T-helper 1 cell treated with Interleukin-12 subunit alpha and Interleukin-12 subunit beta and Interleukin-4 antibody, amounts not matched to agents 30 μg/mL and 1 μg/mL, for 36 hours (primary cell): ENCODE data around the gene SULT1A1.
"Not testable (repeated sequence)": the region's sequence is repeated elsewhere in the genome, so short reads cannot be mapped to it uniquely, and the experiment has no call there.

Experiments used
- H3K27ac Mint-ChIP-seq: one replicate; pipeline ENCODE4 v1.8.0; 2021; ENCODE audit warnings: mild to moderate bottlenecking, mixed read lengths
- H3K27me3 Mint-ChIP-seq: one replicate; pipeline ENCODE4 v1.8.0; 2021; ENCODE audit warnings: low read depth, mixed read lengths
- H3K36me3 Mint-ChIP-seq: one replicate; pipeline ENCODE4 v1.8.0; 2021; ENCODE audit warnings: low read depth, mixed read lengths
- H3K4me1 Mint-ChIP-seq: one replicate; pipeline ENCODE4 v1.8.0; 2021; ENCODE audit warnings: low read depth, mixed read lengths
- H3K4me3 Mint-ChIP-seq: one replicate; pipeline ENCODE4 v1.8.0; 2021; ENCODE audit warnings: mild to moderate bottlenecking, moderate library complexity, mixed read lengths
- H3K9me3 Mint-ChIP-seq: one replicate; pipeline ENCODE4 v1.8.0; 2021; ENCODE audit warnings: mixed read lengths

SULT1A1 gene

GRCh38 chr16:28587386-28587785 lies 22.5 kb downstream of the SULT1A1 start:
- Mint-ChIP-seq H3K4me1 (no peaks in the 10 kb centered on the region), H3K4me3 (no peak overlapping the region), H3K27ac (no peak overlapping the region), H3K36me3 (peaks cover 17% of the 10 kb centered on the region), H3K9me3 (no peaks in the 10 kb centered on the region), H3K27me3 (no peaks in the 10 kb centered on the region)

GRCh38 chr16:28586466-28586865 lies 23.4 kb downstream of the SULT1A1 start:
- Mint-ChIP-seq H3K27me3 (no peaks in the 10 kb centered on the region), H3K27ac (no peak overlapping the region), H3K4me3 (no peak overlapping the region), H3K36me3 (peaks cover 19% of the 10 kb centered on the region), H3K4me1 (no peaks in the 10 kb centered on the region), H3K9me3 (no peaks in the 10 kb centered on the region)

DNA sequence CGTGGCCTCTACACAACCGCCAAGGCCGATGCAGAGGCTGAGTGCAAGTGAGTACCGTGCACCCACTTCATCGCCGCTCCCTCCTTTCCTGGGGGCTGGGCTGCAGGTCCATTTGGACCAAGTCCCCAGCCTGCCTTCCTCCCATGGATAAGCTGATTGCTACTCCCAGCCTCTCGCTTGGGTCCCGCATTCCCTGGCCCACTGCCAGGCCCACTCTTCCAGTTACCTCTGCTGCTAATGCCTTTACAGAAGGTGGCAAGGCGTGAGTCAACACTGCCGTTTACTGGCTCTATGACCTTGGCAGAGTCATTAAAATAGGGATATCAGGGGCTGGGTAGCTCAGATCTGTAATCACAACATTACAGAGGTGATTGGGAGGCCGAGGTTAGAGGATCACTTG lies 24.2 kb downstream of the SULT1A1 start:
- peaks cover 19% of the 10 kb centered on the region for H3K36me3 Mint-ChIP-seq
- no peak overlapping the region for H3K4me3 Mint-ChIP-seq
- no peaks in the 10 kb centered on the region for H3K4me1 Mint-ChIP-seq
- no peaks in the 10 kb centered on the region for H3K9me3 Mint-ChIP-seq
- H3K27ac Mint-ChIP-seq = no peak overlapping the region
- no peaks in the 10 kb centered on the region for H3K27me3 Mint-ChIP-seq

DNA sequence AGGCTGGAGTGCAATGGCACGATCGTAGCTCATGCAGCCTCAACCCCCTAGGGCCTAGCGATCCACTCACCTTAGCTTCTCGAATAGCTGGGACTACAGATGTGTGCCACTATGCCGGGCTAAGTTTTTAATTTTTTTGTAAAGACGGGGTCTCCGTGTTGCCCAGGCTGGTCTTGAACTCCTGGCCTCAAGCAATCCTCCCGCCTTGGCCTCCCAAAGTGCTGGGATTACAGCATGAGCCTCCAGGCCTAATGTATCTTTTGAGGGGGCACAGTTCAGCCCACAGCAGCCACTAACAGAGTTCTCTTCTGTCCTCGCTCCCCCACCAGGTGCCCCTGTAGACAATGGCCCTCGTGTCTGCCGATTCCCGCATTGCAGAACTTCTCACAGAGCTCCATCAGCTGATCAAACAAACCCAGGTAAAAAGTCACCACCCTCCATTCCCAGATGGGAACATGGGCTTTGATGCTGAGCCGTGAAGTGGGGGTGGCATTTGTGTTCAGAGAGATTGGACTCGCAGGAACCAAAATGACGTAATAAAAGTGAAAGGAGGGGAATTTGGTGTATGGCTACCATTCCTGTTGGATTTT lies 29.0 kb downstream of the SULT1A1 start:
- Mint-ChIP-seq H3K27me3 (no peaks in the 10 kb centered on the region), H3K36me3 (peaks cover 11% of the 10 kb centered on the region), H3K4me3 (no peak overlapping the region), H3K9me3 (no peaks in the 10 kb centered on the region), H3K27ac (no peak overlapping the region), H3K4me1 (peaks cover 2% of the 10 kb centered on the region)

GRCh38 chr16:28575446-28576109 lies 34.3 kb downstream of the SULT1A1 start:
- no peak overlapping the region for H3K4me3 Mint-ChIP-seq
- no peaks in the 10 kb centered on the region for H3K27me3 Mint-ChIP-seq
- no peaks in the 10 kb centered on the region for H3K36me3 Mint-ChIP-seq
- no peak overlapping the region for H3K27ac Mint-ChIP-seq
- H3K9me3 Mint-ChIP-seq = no peaks in the 10 kb centered on the region
- H3K4me1 Mint-ChIP-seq = peaks cover 2% of the 10 kb centered on the region

DNA sequence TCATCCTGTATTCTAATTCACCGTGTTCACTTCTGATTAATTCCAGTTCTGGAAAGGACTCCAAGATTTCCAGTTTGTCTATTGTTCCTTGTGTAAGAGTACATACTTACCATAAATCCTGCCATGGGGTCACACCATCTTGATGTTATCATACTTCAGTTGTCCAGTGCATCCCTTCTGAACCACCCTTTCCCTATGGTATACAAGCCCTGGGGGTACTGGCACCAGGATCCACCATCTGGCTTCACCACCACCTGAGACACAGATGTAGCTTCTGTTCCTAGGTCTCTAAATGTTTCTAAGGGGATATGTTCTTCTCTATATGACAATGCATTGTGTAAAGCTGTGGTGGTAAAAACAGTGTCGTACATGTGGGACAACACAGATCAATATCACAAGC lies 34.9 kb downstream of the SULT1A1 start:
- H3K9me3 Mint-ChIP-seq = no peaks in the 10 kb centered on the region
- H3K4me3 Mint-ChIP-seq = no peak overlapping the region
- peaks cover 2% of the 10 kb centered on the region for H3K4me1 Mint-ChIP-seq
- no peaks in the 10 kb centered on the region for H3K36me3 Mint-ChIP-seq
- no peaks in the 10 kb centered on the region for H3K27me3 Mint-ChIP-seq
- H3K27ac Mint-ChIP-seq = no peak overlapping the region

GRCh38 chr16:28573738-28574718 lies 35.8 kb downstream of the SULT1A1 start:
- H3K4me3 Mint-ChIP-seq = no peak overlapping the region
- peaks cover 2% of the 10 kb centered on the region for H3K4me1 Mint-ChIP-seq
- no peaks in the 10 kb centered on the region for H3K9me3 Mint-ChIP-seq
- H3K36me3 Mint-ChIP-seq = no peaks in the 10 kb centered on the region
- H3K27me3 Mint-ChIP-seq = no peaks in the 10 kb centered on the region
- H3K27ac Mint-ChIP-seq = no peak overlapping the region

GRCh38 chr16:28572696-28573510 lies 36.9 kb downstream of the SULT1A1 start:
- H3K9me3 Mint-ChIP-seq = no peaks in the 10 kb centered on the region
- no peak overlapping the region for H3K4me3 Mint-ChIP-seq
- no peak overlapping the region for H3K27ac Mint-ChIP-seq
- no peaks in the 10 kb centered on the region for H3K27me3 Mint-ChIP-seq
- H3K4me1 Mint-ChIP-seq = no peaks in the 10 kb centered on the region
- peaks cover 2% of the 10 kb centered on the region for H3K36me3 Mint-ChIP-seq

- H3K36me3 Mint-ChIP-seq = peaks cover 14% of the 10 kb centered on the region
Observed at GRCh38 chr16:28569968-28570752, 39.7 kb downstream of the SULT1A1 start.

DNA sequence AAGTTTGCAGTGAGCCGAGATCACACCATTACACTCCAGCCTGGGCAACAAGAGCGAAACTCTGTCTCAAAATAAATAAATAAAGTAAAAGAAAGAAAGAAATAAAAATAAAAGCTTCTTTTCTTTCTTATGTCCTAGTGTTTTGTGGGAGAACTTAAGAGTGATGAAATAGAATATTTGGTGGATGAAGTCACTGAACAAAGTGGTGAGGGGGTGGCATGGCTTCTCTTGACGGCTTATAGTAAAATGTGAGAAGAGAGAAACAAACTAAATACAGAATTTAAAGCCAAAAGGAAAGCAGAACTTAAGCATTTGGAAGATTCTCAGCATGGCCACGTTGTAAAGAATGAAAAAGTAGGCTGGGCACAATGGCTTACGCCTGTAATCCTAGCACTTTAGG lies 40.8 kb downstream of the SULT1A1 start:
- peaks cover 14% of the 10 kb centered on the region for H3K9me3 Mint-ChIP-seq
- H3K4me3 Mint-ChIP-seq = no peak overlapping the region
- H3K4me1 Mint-ChIP-seq = no peaks in the 10 kb centered on the region
- no peak overlapping the region for H3K27ac Mint-ChIP-seq
- H3K36me3 Mint-ChIP-seq = peaks cover 15% of the 10 kb centered on the region
- no peaks in the 10 kb centered on the region for H3K27me3 Mint-ChIP-seq

More at GRCh38 chr16:28569968-28570752, 39.7 kb downstream of the SULT1A1 start:
- Mint-ChIP-seq H3K4me3 (no peak overlapping the region), H3K4me1 (no peaks in the 10 kb centered on the region), H3K9me3 (peaks cover 14% of the 10 kb centered on the region), H3K27me3 (no peaks in the 10 kb centered on the region), H3K27ac (no peak overlapping the region)

GRCh38 chr16:28567292-28567691 lies 42.6 kb downstream of the SULT1A1 start:
- H3K4me1 Mint-ChIP-seq = peaks cover 2% of the 10 kb centered on the region
- no peak overlapping the region for H3K27ac Mint-ChIP-seq
- peaks cover 15% of the 10 kb centered on the region for H3K36me3 Mint-ChIP-seq
- no peaks in the 10 kb centered on the region for H3K27me3 Mint-ChIP-seq
- no peak overlapping the region for H3K4me3 Mint-ChIP-seq
- H3K9me3 Mint-ChIP-seq = peaks cover 14% of the 10 kb centered on the region

DNA sequence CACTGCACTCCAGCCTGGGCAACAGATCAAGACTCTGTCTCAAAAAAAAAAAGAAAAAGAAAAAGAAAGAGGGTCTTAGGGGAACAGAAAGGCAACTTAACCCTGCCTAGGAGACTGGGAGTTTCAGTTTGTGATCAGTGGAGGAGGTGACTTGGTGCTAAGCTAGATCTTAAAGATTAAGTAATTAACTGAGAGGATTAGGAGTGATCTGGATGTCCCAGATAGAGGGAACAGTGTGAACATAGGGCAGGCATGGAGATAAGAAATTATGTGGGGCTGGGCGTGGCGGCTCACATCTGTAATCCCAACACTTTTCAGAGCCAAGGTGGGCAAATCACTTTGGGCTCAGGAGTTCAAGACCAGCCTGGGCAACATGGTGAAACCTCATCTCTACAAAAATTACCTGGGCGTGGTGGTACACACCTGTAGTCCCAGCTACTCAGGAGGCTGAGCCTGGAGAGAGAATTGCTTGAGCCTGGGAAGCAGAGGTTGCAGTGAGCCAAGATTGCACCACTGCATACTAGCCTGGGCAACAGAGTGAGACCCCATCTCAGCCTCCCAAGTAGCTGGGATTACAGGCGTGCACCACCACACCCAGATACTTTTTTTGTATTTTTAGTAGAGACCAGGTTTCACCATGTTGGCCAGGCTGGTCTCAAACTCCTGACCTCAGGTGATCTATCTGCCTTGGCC lies 43.5 kb downstream of the SULT1A1 start:
- Mint-ChIP-seq H3K9me3 (peaks cover 14% of the 10 kb centered on the region), H3K36me3 (peaks cover 15% of the 10 kb centered on the region)
- not testable (repeated sequence) for H3K27me3 Mint-ChIP-seq, H3K27ac Mint-ChIP-seq, H3K4me3 Mint-ChIP-seq, H3K4me1 Mint-ChIP-seq

- peaks cover 7% of the 10 kb centered on the region for H3K4me1 Mint-ChIP-seq
- H3K9me3 Mint-ChIP-seq = peaks cover 14% of the 10 kb centered on the region
- H3K27me3 Mint-ChIP-seq = no peaks in the 10 kb centered on the region
- peaks cover 27% of the 10 kb centered on the region for H3K36me3 Mint-ChIP-seq
- no peak overlapping the region for H3K4me3 Mint-ChIP-seq
- H3K27ac Mint-ChIP-seq = no peak overlapping the region
Observed at GRCh38 chr16:28563218-28563617, 46.6 kb downstream of the SULT1A1 start.
